A549 (cell line): ENCODE results near the gene AMZ1. TPM values are rescaled to one million over a fixed set of nuclear protein-coding genes. Genes with fewer than 3 reads are reported as not detected.

ENCODE experiments used
- ATAC-seq, 2 experiments: fragments of 200-7000 bp in 1 of 2; fragments of >200 bp in 1 of 2; cut with Nextera tagmentation in 1 of 2; cut with Tn5 transposase in 1 of 2; 3 replicates each; pipeline versions ENCODE4 v1.8.0 to v1.9.1; 2018 to 2020; ENCODE audit warnings: mild to moderate bottlenecking in 1 of 2, moderate library complexity in 1 of 2
- CTCF ChIA-PET: fragments of 300-600 bp; sonication (Branson Sonifier 250); formaldehyde crosslinking; extraction: SDS; loops from one replicate; lab custom pipeline; 2021; ENCODE audit warnings: antibody characterized with exemption, inconsistent platforms; lab: Yijun Ruan, JAX
- POLR2A ChIA-PET: fragments of 350-600 bp; formaldehyde crosslinking; extraction: SDS; loops from one replicate; lab custom pipeline; 2021; ENCODE audit warnings: antibody characterized with exemption, inconsistent platforms; lab: Yijun Ruan, JAX
- DNase-seq, 2 experiments: peaks; one replicate each; pipeline versions ENCODE4 v3.0.0 to v3.0.0-alpha.2; 2011 to 2016; ENCODE audit warnings: low read depth in 1 of 2, low spot score in 1 of 2
- FAIRE-seq: peaks from 2 replicates; lab custom pipeline; 2011; peaks lifted over from hg19 to GRCh38; lab: Jason Lieb, UNC
- H3K27ac ChIP-seq, 2 experiments: fragments of >200 bp; sonication (Bioruptor Twin); formaldehyde crosslinking; 3 replicates each; pipeline ENCODE4 v1.5.1; 2016 to 2017
- H3K4me1 ChIP-seq: fragments of >200 bp; sonication (Bioruptor Twin); formaldehyde crosslinking; 3 replicates; pipeline ENCODE4 v1.6.1; 2016
- H3K4me2 ChIP-seq: fragments of >200 bp; sonication (Bioruptor Twin); formaldehyde crosslinking; 3 replicates; pipeline ENCODE4 v1.6.1; 2016
- H3K4me3 ChIP-seq: fragments of >200 bp; sonication (Bioruptor Twin); formaldehyde crosslinking; 3 replicates; pipeline ENCODE4 v1.5.1; 2016
- H3K9me3 ChIP-seq: fragments of >200 bp; sonication (Bioruptor Twin); formaldehyde crosslinking; 3 replicates; pipeline ENCODE4 v1.6.1; 2016
- BCL3 ChIP-seq: fragments of >200 bp; sonication (Bioruptor Twin); formaldehyde crosslinking; IDR thresholded peaks from 3 replicates; pipeline ENCODE4 v1.6.1; 2016
- CBX8 ChIP-seq: fragments of 200-600 bp; sonication (generic); IDR thresholded peaks from 2 replicates; pipeline ENCODE4 v1.6.1; 2016
- CEBPB ChIP-seq, 2 experiments: fragments of >200 bp in 1 of 2; sonication (Bioruptor Twin) in 1 of 2; formaldehyde crosslinking in 1 of 2; IDR thresholded peaks; 2 replicates each; pipeline ENCODE4 v1.6.1; 2012 to 2016
- CTCF ChIP-seq: fragments of >200 bp; sonication (Bioruptor Twin); formaldehyde crosslinking; IDR thresholded peaks from 3 replicates; pipeline ENCODE4 v1.5.1; 2016
- EHF ChIP-seq: fragments of 250-450 bp; sonication (Bioruptor Pico); IDR thresholded peaks from 2 replicates; pipeline ENCODE4 v1.5.0; 2020; ENCODE audit warnings: mild to moderate bottlenecking
- FOSB ChIP-seq: fragments of 250-450 bp; sonication (Bioruptor Pico); IDR thresholded peaks from 2 replicates; pipeline ENCODE4 v1.5.0; 2020; ENCODE audit warnings: mild to moderate bottlenecking, moderate library complexity
- FOSL2 ChIP-seq, 2 experiments: fragments of 450-650 bp in 1 of 2; fragments of >200 bp in 1 of 2; sonication (Bioruptor Twin) in 1 of 2; formaldehyde crosslinking; IDR thresholded peaks; 2 replicates each; pipeline versions ENCODE4 v1.5.0 to v1.6.1; 2016 to 2020; ENCODE audit warnings: mild to moderate bottlenecking in 1 of 2, moderate library complexity in 1 of 2
- FOXS1 ChIP-seq: fragments of 250-450 bp; sonication (Bioruptor Pico); IDR thresholded peaks from 2 replicates; pipeline ENCODE4 v1.5.0; 2020; ENCODE audit warnings: mild to moderate bottlenecking, moderate library complexity
- HEYL ChIP-seq: fragments of 250-450 bp; sonication (Bioruptor Pico); IDR thresholded peaks from 2 replicates; pipeline ENCODE4 v1.8.0; 2021; ENCODE audit warnings: mild to moderate bottlenecking, moderate library complexity
- HOXB5 ChIP-seq: fragments of 250-450 bp; sonication (Bioruptor Pico); IDR thresholded peaks from 2 replicates; pipeline ENCODE4 v1.5.0; 2020; ENCODE audit warnings: mild to moderate bottlenecking, moderate library complexity
- JUNB ChIP-seq: fragments of >200 bp; sonication (Bioruptor Twin); formaldehyde crosslinking; IDR thresholded peaks from 2 replicates; pipeline ENCODE4 v1.6.1; 2016
- KDM1A ChIP-seq: fragments of 200-600 bp; sonication (generic); IDR thresholded peaks from 2 replicates; pipeline ENCODE4 v1.6.1; 2016; ENCODE audit warnings: low read depth, mild to moderate bottlenecking
- NFE2L2 ChIP-seq: fragments of 150-350 bp; conservative IDR thresholded peaks from 2 replicates; pipeline ENCODE4 v1.6.1; 2014; ENCODE audit warnings: low read length
- NPAS2 ChIP-seq: fragments of 250-450 bp; sonication (Bioruptor Pico); IDR thresholded peaks from 2 replicates; pipeline ENCODE4 v1.8.0; 2022; ENCODE audit warnings: mild to moderate bottlenecking, moderate library complexity, borderline replicate concordance
- PBX3 ChIP-seq: IDR thresholded peaks from 2 replicates; pipeline ENCODE4 v1.6.1; 2012
- PHF8 ChIP-seq: fragments of 200-600 bp; sonication (generic); IDR thresholded peaks from 2 replicates; pipeline ENCODE4 v1.6.1; 2016; ENCODE audit warnings: low read depth, mild to moderate bottlenecking, antibody characterized with exemption, moderate library complexity, borderline replicate concordance
- POLR2A ChIP-seq: IDR thresholded peaks from 2 replicates; pipeline ENCODE4 v1.6.1; 2012; ENCODE audit warnings: mild to moderate bottlenecking, low read length
- RFX5 ChIP-seq: fragments of 450-650 bp; IDR thresholded peaks from 2 replicates; pipeline ENCODE4 v1.7.1; 2014; ENCODE audit warnings: antibody characterized with exemption, mild to moderate bottlenecking, moderate library complexity
- SMC3 ChIP-seq: fragments of >200 bp; sonication (Bioruptor Twin); formaldehyde crosslinking; IDR thresholded peaks from 3 replicates; pipeline ENCODE4 v1.6.1; 2018; ENCODE audit warnings: inconsistent platforms
- SREBF2 ChIP-seq: fragments of 450-650 bp; IDR thresholded peaks from 2 replicates; pipeline ENCODE4 v1.6.1; 2014; ENCODE audit warnings: mild to moderate bottlenecking, moderate library complexity
- TFCP2L1 ChIP-seq: fragments of 250-450 bp; sonication (Bioruptor Pico); IDR thresholded peaks from 2 replicates; pipeline ENCODE4 v1.5.0; 2021; ENCODE audit warnings: mild to moderate bottlenecking
- TP53 ChIP-seq: fragments of 250-450 bp; sonication (Bioruptor Pico); IDR thresholded peaks from 2 replicates; pipeline ENCODE4 v1.5.0; 2021; ENCODE audit warnings: mild to moderate bottlenecking, moderate library complexity
- ZC3H11A ChIP-seq: fragments of 450-650 bp; IDR thresholded peaks from 2 replicates; pipeline ENCODE4 v1.6.1; 2014; ENCODE audit warnings: antibody characterized with exemption, mild to moderate bottlenecking
- ZFP36 ChIP-seq: fragments of 450-650 bp; IDR thresholded peaks from 2 replicates; pipeline ENCODE4 v1.6.1; 2014; ENCODE audit warnings: borderline replicate concordance; ENCODE audit not compliant: partially characterized antibody
- WGBS: methylation state at CpG from one replicate; pipeline ENCODE4 v1.1.6; 2017; ENCODE audit errors: missing lambda C conversion rate; 5-methylcytosine and 5-hydroxymethylcytosine counted together
- polyA plus RNA-seq, 4 experiments: library from polyadenylated mRNA; depleted of rRNA in 3 of 4; stranded (reverse); fragments of >200 nt; fragmentation: RNase III in 1 of 4; extraction: RNeasy Plus Mini Kit Qiagen cat#74134 plus additional on column Dnase treatment in 1 of 4; gene quantifications; 2 replicates in 3 of 4; 3 replicates in 1 of 4; pipeline ENCODE4 v1.2.3, GENCODE V29; 2011 to 2017

AMZ1 gene
- polyA plus RNA-seq, 2 of the 4 experiments (the other 2 are of a cell fraction), result 0.01 TPM; not detected in 1

GRCh38 chr7:2705371-2706096, 17.5 kb downstream of the AMZ1 start:
- FAIRE-seq, result no peak
- TF ChIP-seq BCL3 (no peak), RFX5 (no peak), PBX3 (no peak), TFCP2L1 (no peak), FOSB (CRISPR knock-in tag) (no peak), FOXS1 (CRISPR knock-in tag) (no peak)
- TF ChIP-seq, all 56 proteins: peak for 0
- WGBS, result 81% methylated on average over 14 of the region's 14 CpGs
- no peak overlapping the region for H3K4me2 ChIP-seq
- H3K9me3 ChIP-seq, result no peaks in the 10 kb centered on the region
- ChIA-PET POLR2A (no interaction called here), CTCF (interaction anchor here (0.6 to 2.7 kb wide), 7 partner anchors 10 to 1127 kb away, joined by 3 to 14 read pairs (median 3); no protein-coding TSS in a partner anchor)
- no peak overlapping the region for H3K4me3 ChIP-seq
- no peaks in the 10 kb centered on the region for H3K4me1 ChIP-seq
- no peak overlapping the region for H3K27ac ChIP-seq
- DNase-seq, result no peak
- no peak for ATAC-seq

- H3K4me1 ChIP-seq, result no peaks in the 10 kb centered on the region
- no peak for DNase-seq
- H3K4me3 ChIP-seq, result no peak overlapping the region
- ChIA-PET POLR2A (no interaction called here), CTCF (interaction anchor here (1.2 to 2.7 kb wide), 5 partner anchors 10 to 1128 kb away, joined by 3 to 14 read pairs (median 3); no protein-coding TSS in a partner anchor)
- no peaks in the 10 kb centered on the region for H3K9me3 ChIP-seq
- no peak overlapping the region for H3K4me2 ChIP-seq
- FAIRE-seq, result no peak
- TF ChIP-seq CTCF, result no peak
- no peak for TF ChIP-seq PHF8
- no peak for TF ChIP-seq ZC3H11A
- TF ChIP-seq CEBPB (IDR thresholded peaks at IDR 0.05), result no peak
- no peak for TF ChIP-seq SMC3
- TF ChIP-seq NFE2L2, result no peak
- TF ChIP-seq ZFP36, result no peak
- TF ChIP-seq SREBF2, result no peak
- TF ChIP-seq TP53, result no peak
- TF ChIP-seq KDM1A, result no peak
- no peak for TF ChIP-seq HOXB5 (CRISPR knock-in tag)
- no peak for TF ChIP-seq FOSB (CRISPR knock-in tag)
- TF ChIP-seq NPAS2 (CRISPR knock-in tag), result no peak
- no peak for TF ChIP-seq CBX8
- TF ChIP-seq JUNB, result no peak
- TF ChIP-seq FOXS1 (CRISPR knock-in tag), result no peak
- TF ChIP-seq FOSL2 (IDR thresholded peaks at IDR 0.05), result no peak
- no peak for TF ChIP-seq FOSL2 (CRISPR knock-in tag; IDR thresholded peaks at IDR 0.05)
- TF ChIP-seq EHF (CRISPR knock-in tag), result no peak
- no peak for TF ChIP-seq HEYL (CRISPR knock-in tag)
- TF ChIP-seq POLR2A, result no peak
- no peak overlapping the region for H3K27ac ChIP-seq
- 68% methylated on average over 6 of the region's 6 CpGs for WGBS
- ATAC-seq, result no peak
Measured at GRCh38 chr7:2706685-2707126, 18.7 kb downstream of the AMZ1 start.
